ENCODE measurements around the gene ILF3. TPM values are rescaled to one million over a fixed set of nuclear protein-coding genes. Genes with fewer than 3 reads are reported as not detected.

Gene ILF3
- total RNA-seq, 3 donors from 2014 or later, result 80.2 to 166 (median 115) TPM

GRCh38 chr19:10719466-10719961 is 65.4 kb downstream of the ILF3 start:
- no peak for TF ChIP-seq POLR2A (IDR thresholded peaks at IDR 0.05)
- no peak for TF ChIP-seq POLR2AphosphoS5 (IDR thresholded peaks at IDR 0.05)
- TF ChIP-seq CTCF (IDR thresholded peaks at IDR 0.05), result no peak
- Histone ChIP-seq H3K9me3 (no peaks in the 10 kb centered on the region), H3K36me3 (no peaks in the 10 kb centered on the region), H3K27ac (peak overlapping the region; percentile 79 to 85), H3K4me3 (peak overlapping the region; percentile 82 to 98 (median 95)), H3K27me3 (no peaks in the 10 kb centered on the region), H3K4me1 (no peaks in the 10 kb centered on the region)
- intact Hi-C loops (cut with DNase I; ENCODE audit: low total_unique reads), result loop anchor here (5.0 to 10.0 kb wide), 2 partner anchors 45 to 143 kb away; no protein-coding TSS in a partner anchor
- no peak for DNase-seq (ENCODE audit: low spot score in 2 of 2)

- Histone ChIP-seq H3K4me1 (no peaks in the 10 kb centered on the region), H3K4me3 (no peak overlapping the region), H3K27me3 (no peaks in the 10 kb centered on the region), H3K36me3 (no peaks in the 10 kb centered on the region), H3K9me3 (no peaks in the 10 kb centered on the region), H3K27ac (no peak overlapping the region)
- no peak for TF ChIP-seq POLR2AphosphoS5 (IDR thresholded peaks at IDR 0.05)
- no peak for TF ChIP-seq POLR2A (IDR thresholded peaks at IDR 0.05)
- no peak for TF ChIP-seq CTCF (IDR thresholded peaks at IDR 0.05)
- no peak for DNase-seq (ENCODE audit: low spot score in 2 of 2)
- intact Hi-C loops (cut with DNase I; ENCODE audit: low total_unique reads), result no loop called here
Measured at GRCh38 chr19:10720607-10721125, 66.5 kb downstream of the ILF3 start.

- no peak for DNase-seq (ENCODE audit: low spot score in 2 of 2)
- H3K27me3 ChIP-seq, result no peaks in the 10 kb centered on the region
- intact Hi-C loops (cut with DNase I; ENCODE audit: low total_unique reads), result no loop called here
- H3K4me3 ChIP-seq, result no peak overlapping the region
- no peaks in the 10 kb centered on the region for H3K36me3 ChIP-seq
- no peaks in the 10 kb centered on the region for H3K9me3 ChIP-seq
- H3K27ac ChIP-seq, result no peak overlapping the region
- no peak for TF ChIP-seq CTCF (IDR thresholded peaks at IDR 0.05)
- H3K4me1 ChIP-seq, result no peaks in the 10 kb centered on the region
Measured at GRCh38 chr19:10723591-10723990, 69.4 kb downstream of the ILF3 start.

- H3K27me3 ChIP-seq, result no peaks in the 10 kb centered on the region
- intact Hi-C loops (cut with DNase I; ENCODE audit: low total_unique reads), result no loop called here
- H3K36me3 ChIP-seq, result no peaks in the 10 kb centered on the region
- H3K9me3 ChIP-seq, result no peaks in the 10 kb centered on the region
- peak overlapping the region in 1 of 2 donors; percentile 60 for H3K27ac ChIP-seq
- no peak for DNase-seq (ENCODE audit: low spot score in 2 of 2)
- TF ChIP-seq POLR2A (IDR thresholded peaks at IDR 0.05) (no peak), POLR2AphosphoS5 (IDR thresholded peaks at IDR 0.05) (no peak), CTCF (IDR thresholded peaks at IDR 0.05) (no peak)
- no peaks in the 10 kb centered on the region for H3K4me1 ChIP-seq
- peak overlapping the region in 1 of 3 donors; percentile 29 for H3K4me3 ChIP-seq
Measured at GRCh38 chr19:10724573-10725071, 70.5 kb downstream of the ILF3 start.

GRCh38 chr19:10725415-10725814 is 71.3 kb downstream of the ILF3 start:
- H3K27ac ChIP-seq, result peak overlapping the region in 1 of 2 donors; percentile 60
- intact Hi-C loops (cut with DNase I; ENCODE audit: low total_unique reads), result no loop called here
- no peaks in the 10 kb centered on the region for H3K27me3 ChIP-seq
- TF ChIP-seq POLR2A (IDR thresholded peaks at IDR 0.05), result no peak
- H3K9me3 ChIP-seq, result no peaks in the 10 kb centered on the region
- H3K4me1 ChIP-seq, result no peaks in the 10 kb centered on the region
- no peak overlapping the region for H3K4me3 ChIP-seq
- no peaks in the 10 kb centered on the region for H3K36me3 ChIP-seq
- no peak for DNase-seq (ENCODE audit: low spot score in 2 of 2)
